ENCODE measurements around the gene LIG4.

GRCh38 chr13:108249150-108249549, 33.8 kb upstream of the LIG4 start:
- TF ChIP-seq SP1 (IDR thresholded peaks at IDR 0.05) (no peak), FOXM1 (IDR thresholded peaks at IDR 0.05; ENCODE audit: borderline replicate concordance) (no peak), BHLHE40 (IDR thresholded peaks at IDR 0.05; ENCODE audit: borderline replicate concordance) (no peak), HDGF (IDR thresholded peaks at IDR 0.05; ENCODE audit: borderline replicate concordance) (no peak), TARDBP (IDR thresholded peaks at IDR 0.05) (no peak), FOXK2 (IDR thresholded peaks at IDR 0.05) (no peak), ARNT (IDR thresholded peaks at IDR 0.05) (no peak), ZNF384 (IDR thresholded peaks at IDR 0.05) (no peak), LEF1 (IDR thresholded peaks at IDR 0.05; ENCODE audit: borderline replicate concordance) (no peak), NFRKB (IDR thresholded peaks at IDR 0.05) (no peak)
